T follicular helper cell (primary cell): ENCODE measurements around the gene COMMD7.

Source experiments
- DNase-seq: peaks from one replicate; pipeline ENCODE4 v3.0.0-alpha.2; 2020; ENCODE audit warnings: low read depth
- total RNA-seq, 2 experiments: gene quantifications; one replicate each; lab custom pipeline; 2026; lab: John Stamatoyannopoulos, UW

COMMD7 gene
- total RNA-seq: 10.9 to 20.6 reads per million in 2 experiments

- peak; percentile 48 for DNase-seq
Observed at GRCh38 chr20:32743237-32744112, at the start of gene COMMD7. COMMD7 (minus strand) TSS chr20:32743467; CDS start chr20:32743391, 76 bp downstream.

GRCh38 chr20:32792731-32793458, 49.6 kb upstream of the COMMD7 start:
- DNase-seq: no peak

DNA sequence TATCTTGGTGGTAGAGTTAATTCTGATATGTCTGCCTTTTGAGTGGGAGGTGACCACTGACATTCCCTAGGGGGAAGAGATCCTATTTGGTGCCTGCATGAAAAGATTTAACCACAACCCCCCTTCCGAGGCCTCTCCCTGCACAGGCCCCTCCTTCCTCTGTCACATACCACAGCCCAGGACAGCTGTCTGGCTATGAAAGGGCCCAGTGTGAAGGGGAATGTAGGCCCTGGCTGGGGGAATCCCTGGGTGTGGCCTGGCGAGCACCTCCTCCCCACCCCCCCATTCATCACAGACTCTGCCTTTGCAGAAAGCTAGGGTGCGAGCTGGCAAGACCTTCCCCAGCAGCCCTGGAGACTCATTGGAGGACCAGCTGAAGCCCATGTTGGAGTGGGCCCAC, 49.0 kb upstream of the COMMD7 start:
- no peak for DNase-seq

DNA sequence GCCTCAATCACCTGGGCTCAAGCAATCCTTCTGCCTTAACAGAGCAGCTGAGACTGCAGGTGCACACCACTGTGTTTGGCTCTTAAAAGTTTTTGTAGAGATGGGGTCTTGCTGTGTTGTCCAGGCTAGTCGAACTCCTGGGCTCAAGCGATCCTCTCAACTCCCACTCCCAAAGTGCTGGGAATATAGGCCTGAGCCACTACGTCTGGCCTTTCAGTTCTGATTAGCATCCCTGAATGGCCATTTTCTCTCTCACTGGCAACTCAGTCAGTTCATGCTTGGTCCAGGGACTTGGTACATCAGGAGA, 47.4 kb upstream of the COMMD7 start:
- no peak for DNase-seq

DNA sequence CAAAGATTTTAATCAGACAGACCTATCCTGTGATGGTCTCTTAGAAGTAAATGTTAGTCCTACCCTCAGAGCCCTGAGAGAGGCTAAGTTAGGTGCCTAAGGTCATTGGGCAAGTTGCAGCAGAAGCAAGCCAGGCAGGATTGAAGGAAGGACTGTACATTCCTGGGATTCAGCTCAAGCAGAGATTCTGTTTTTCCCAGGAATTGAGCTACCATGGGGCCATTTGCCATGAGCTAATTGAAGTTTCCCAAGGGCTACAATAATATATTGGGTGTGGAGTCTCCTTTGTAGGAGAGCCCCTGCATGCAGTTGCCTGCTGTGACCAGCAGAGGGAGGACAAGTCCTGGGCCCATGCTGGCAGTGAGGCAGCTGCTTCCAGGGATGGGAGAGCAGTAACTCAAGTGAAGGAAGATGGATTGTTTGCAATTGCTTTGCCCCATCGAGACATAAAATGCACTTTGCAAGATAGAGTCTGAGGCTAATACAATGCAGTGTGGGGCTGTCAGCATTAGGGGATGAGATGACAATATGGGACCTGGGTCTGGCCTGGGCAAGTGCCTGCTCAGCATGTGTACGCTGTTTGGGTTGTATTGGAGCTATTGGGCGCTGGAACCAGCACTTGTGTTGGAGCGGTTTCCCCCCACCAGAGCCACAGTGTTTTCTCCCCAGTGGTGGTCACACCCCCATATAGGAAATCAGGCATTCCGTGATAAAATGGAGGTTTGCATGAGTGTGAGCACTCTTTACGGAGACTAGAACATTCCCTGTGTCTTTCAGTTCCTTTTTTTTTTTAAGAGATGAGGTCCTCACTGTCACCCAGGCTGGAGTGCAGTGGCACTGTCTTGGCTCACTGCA, 46.9 kb upstream of the COMMD7 start:
- peak; percentile 55 for DNase-seq

DNA sequence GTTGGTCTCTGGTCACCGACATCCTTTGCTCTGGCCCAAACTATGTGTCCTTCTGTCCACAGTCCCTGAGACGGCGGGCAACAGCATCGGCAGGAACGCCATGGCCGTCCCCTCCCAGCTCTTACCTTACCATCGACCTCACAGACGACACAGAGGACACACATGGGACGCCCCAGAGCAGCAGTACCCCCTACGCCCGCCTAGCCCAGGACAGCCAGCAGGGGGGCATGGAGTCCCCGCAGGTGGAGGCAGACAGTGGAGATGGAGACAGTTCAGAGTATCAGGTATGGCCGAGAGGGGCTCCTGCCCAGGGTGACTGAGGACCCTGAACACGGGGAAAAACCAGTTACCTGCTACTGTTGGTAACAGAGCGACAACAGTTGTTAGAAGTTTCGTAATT, 43.9 kb upstream of the COMMD7 start:
- DNase-seq: no peak

- DNase-seq: no peak
Observed at GRCh38 chr20:32786059-32786760, 42.9 kb upstream of the COMMD7 start.

DNA sequence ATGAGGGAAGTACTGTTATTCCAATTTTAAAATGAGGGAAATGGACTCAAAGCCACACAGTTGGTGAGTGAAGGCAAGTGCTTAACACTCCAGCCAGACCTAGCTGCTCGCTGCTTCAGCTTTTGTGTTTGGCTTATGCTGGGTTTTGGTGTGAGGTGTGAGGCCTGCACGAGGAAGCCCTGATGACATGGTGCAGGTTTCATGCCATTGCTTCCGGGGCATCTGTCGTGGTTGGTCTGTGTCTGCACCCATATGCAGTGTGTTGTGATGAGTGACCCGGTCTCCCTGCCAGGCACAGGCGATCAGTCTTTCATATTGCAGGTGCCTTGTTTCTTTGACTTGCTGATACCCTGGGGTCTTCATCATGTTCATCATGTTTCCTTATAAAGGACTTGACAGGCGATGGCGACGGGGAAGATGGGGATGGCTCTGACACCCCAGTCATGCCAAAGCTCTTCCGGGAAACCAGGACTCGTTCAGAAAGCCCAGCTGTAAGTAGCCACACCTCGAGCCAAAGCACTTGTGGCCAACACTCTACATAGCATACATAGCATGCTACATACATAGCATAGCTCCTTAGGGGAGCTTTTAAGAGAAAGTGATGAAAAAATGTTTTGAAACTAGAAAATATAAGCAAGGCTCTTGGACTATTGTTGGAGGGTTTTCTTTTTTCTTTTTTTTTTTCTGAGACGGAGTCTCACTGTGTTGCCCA, 41.3 kb upstream of the COMMD7 start:
- no peak for DNase-seq

GRCh38 chr20:32780749-32781655, 37.7 kb upstream of the COMMD7 start:
- DNase-seq: no peak

DNA sequence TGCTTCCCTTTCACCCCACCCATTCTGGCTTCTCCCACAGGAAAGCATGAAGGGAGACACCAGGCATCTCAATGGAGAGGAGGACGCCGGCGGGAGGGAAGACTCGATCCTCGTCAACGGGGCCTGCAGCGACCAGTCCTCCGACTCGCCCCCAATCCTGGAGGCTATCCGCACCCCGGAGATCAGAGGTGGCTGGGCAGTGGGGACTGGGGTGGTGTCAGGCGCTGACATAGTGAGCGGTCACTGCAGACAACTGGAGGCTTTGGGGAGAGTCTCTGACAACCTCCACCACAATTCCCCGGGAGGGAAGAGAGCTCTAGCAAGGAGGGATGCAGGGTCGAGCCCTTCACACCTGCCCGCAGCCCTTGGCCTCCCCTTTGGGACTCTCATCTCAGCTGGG, 37.0 kb upstream of the COMMD7 start:
- no peak for DNase-seq

DNA sequence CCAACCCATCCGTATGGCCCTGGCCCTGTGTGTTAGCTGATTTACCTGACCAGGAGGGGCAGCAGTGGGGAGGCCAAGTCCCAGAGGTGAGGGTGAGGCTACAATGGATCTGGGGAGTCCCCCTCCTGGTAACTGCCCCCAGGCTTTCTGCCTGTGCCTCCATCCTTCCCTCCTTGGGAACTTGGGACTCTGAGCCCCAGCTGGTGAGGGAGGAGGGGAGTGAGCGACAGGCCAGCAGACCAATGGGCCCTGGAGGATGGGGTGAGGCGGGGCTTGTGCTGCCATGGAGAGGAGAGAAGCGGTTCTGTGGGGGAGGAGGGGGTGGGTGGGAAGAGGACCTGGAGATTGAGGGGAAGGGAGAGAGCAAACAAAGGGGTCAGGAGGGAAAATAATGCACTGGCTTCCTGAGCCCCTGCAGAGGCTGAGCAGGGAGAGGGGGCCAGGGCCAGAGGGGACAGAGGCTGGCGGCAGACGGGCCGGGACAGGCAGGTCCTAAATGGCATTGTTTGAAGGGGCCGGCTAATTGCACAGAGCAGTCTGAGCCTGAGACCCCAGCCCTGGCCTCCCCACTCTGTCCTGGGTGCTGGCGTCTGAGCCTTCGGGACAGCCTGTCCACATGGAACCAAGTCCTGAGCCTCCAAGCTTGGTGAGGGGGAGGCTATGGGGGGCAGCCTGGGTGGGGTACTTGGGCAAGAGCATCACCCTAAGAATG, 36.4 kb upstream of the COMMD7 start:
- DNase-seq: no peak

DNA sequence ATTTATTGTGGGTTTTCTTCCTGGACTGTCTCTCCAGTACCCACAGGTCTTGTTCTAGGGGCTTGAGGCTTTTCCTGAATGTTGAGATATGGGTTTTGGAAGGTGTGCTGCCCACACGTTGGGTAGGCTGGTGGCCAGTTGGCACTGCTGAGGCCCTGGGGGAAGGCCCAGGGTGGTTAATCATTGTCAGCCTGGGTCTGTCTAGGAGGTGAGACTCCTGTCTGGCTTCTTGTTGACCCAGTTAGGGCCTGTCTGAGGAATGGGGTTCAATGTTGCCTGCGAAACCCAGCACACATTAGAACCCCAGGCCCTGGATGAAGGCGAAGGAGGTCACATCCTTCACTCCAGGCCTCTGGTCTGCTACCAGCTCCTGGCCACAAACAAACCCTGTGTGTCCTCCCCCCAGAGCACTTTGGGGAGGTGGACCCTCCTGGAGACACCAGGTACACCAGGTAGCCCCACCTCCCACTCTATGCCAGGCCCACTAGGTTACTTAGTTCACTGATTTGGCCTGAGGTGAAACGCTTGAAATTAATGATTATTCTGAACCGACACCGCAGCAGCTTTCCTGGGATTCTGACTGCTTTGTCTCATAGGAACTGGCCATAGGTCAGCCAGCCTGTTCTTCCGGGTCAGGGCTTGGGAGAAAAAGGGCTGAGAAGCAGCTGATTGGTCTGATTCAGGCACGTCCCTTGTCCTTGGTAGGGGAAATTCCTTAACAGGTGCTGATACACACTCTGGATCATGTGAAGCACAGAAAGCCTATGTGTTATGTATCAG, 34.1 kb upstream of the COMMD7 start:
- no peak for DNase-seq

DNA sequence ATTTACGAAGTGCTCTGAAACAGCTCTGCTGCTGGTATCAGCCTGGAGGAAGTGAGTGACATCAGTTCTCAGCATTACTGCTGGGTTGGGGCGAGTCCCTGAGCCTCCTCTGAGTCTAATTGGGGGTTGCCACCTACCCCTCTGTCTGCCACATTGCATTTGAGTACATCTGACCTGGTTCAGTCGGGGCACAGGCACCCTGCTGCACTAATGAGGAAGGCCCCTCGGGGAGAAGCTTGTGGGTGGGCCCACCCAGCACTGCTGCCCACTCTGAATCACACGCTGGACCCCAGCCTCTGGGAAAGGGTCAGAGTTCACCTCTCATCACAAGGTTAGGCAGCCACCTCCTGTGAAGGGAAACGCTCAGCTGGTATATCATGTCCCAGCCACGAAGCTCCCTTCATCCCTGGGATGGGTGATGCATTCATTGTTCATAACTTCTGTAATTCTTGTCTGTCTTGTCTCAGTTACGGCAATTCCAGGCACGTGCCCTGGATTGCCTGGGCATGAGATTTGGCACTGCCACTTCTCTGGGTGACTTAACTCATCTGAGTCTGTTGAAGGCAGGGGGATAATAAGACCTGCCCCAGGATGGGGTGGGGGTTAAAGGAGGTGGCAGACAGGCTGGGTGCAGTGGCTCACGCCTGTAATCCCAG, 32.2 kb upstream of the COMMD7 start:
- no peak for DNase-seq

DNA sequence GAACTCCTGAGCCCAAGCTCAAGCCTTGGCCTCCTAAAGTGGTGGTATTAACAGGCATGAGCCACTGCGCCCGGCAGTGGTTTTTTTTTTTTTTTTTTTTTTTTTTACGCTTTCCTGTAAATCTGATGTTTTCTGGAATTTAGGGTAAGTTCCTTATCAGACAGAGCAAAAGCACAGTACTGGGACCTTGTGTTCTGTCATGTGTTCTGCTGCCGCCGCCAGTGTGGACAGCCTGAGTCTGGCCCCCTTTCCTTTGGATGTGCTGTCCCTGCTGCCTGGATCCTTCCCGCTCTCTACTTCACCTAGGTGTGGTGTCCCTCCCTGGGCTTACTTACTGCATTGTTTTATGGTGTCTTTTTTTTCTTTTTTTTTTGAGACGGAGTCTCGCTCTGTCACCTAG, 30.6 kb upstream of the COMMD7 start:
- no peak for DNase-seq

DNA sequence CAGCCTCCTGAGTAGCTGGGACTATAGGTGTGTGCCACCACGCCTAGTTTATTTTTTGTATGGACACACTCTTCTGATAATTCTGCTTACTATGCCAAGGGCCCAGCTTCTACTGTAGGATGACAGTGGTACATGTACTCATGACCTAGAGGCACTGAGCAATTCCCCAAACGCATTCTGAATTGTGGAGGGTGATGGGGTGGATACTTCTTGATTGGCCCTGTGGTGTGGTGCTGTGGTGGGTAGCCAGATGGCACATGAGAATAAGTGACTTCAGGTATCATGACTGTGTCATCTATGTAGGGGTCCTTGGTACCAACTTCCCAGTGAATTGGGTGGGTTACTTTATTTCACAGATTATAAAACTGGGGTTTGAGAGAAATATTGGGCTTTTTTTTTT, 30.0 kb upstream of the COMMD7 start:
- no peak for DNase-seq

DNA sequence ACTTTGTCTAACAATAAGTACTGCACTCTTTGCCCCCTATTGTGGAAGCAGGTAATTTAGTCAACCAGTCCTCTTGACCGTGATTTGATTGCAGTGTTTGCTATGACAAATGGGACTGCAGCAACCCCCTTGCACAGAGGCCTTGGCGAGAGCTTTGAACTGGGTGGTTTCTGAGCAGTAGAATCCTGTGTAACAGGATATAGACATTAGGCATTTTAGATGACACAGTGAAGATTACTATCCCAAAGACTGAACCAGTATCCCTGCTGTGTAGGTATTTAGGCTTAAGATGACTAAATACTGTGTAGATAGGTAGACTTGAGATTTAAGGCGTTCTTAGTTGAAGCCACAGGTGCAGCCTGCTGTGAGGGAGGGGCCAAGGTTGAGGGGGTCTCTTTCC, 28.8 kb upstream of the COMMD7 start:
- DNase-seq: no peak

DNA sequence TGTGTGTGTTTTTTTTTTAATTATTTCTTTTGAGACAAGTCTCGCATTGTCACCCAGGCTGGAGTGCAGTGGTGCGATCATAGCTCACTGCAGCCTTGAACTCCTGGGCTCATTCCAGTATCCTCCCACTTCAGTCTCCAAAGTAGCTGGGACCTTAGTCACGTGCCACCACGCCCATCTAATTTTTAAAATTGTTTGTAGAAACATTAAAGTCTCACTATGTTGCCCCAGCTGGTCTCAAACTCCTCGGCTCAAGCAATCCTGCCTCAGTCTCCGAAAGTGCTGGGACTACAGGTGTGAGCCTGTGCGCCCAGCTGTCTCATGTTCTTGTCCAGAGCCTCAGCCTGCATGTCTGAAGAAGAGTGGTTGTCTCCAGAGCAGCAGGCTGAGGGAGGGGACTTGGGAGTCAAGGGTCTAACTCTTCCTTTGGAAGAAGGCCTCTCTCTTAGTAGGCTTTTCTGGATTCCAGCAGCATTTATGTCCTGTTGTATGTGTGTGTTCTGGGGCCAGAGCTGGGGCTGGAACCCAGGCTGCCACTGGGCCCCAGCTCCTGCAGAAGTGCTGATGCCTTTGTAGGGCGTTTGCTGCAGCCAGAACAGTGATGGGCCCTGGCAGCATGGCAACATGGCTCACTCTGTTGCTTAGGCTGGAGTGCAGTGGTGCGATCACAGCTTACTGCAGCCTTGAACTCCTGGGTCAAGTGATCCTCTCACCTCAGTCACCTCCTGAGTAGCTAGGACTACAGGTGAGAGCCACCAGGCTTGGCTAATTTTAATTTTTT, 24.3 kb upstream of the COMMD7 start:
- DNase-seq: no peak
